Left ventricle myocardium inferior (tissue), 1 donor: ENCODE data around the gene FAM110D. TPM values are rescaled to one million over a fixed set of nuclear protein-coding genes. Genes with fewer than 3 reads are reported as not detected.

Experiments
- DNase-seq: peaks from one replicate; pipeline ENCODE4 v3.0.0-alpha.2; 2020
- H3K27ac ChIP-seq: fragments of 200-600 bp; replicated peaks from 2 replicates; pipeline ENCODE4 v1.8.0; 2021
- H3K27me3 ChIP-seq: fragments of 200-600 bp; 2 replicates; pipeline ENCODE4 v1.8.0; 2021; ENCODE audit warnings: low read depth
- H3K36me3 ChIP-seq: fragments of 200-600 bp; 2 replicates; pipeline ENCODE4 v1.8.0; 2021
- H3K4me1 ChIP-seq: fragments of 200-600 bp; 2 replicates; pipeline ENCODE4 v1.8.0; 2021
- H3K4me3 ChIP-seq: fragments of 200-600 bp; 2 replicates; pipeline ENCODE4 v1.8.0; 2021; ENCODE audit warnings: mild to moderate bottlenecking, moderate library complexity
- H3K9me3 ChIP-seq: fragments of 200-600 bp; replicated peaks from 2 replicates; pipeline ENCODE4 v1.8.0; 2021
- CTCF ChIP-seq: fragments of 200-600 bp; IDR thresholded peaks from 2 replicates; pipeline ENCODE4 v1.8.0; 2021; ENCODE audit warnings: antibody characterized with exemption, mild to moderate bottlenecking, borderline replicate concordance
- intact Hi-C: fragments of 100-400 bp; cut with micrococcal nuclease; formaldehyde crosslinking; loops from one replicate; pipeline ENCODE4 v1.11.0; 2022
- total RNA-seq: library from RNA; stranded (reverse); fragmentation: NEBNext Ultra II Directional; extraction: Animal tissue kit (Norgen Biotek cat#: 25700); gene quantifications from one replicate; pipeline ENCODE4 v1.2.1, GENCODE V29; 2021
- donor health status: DM: no; HTN: yes; CAD: no; lungs with severe emphysema.

FAM110D gene
- total RNA-seq, 1 donor from 2014 or later: 3.1 TPM

DNA sequence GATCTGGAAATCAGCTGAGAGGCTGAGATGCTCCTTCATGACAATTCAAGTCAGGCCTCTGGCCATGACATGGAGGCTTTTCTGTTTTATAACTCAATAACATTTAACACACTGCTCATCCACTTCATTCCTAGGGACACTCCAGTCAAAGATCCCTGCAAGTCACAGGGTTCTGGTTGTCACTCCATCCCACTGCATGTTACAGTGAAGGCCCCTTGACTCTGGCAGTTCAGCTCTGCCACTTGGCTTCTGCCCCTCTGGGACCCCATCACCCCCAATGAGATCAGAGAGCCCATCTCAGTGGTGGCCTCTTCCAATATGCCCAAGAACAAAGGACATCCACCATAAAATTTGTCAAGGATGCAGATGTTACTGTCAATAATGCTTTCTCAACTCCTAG, 10.0 kb upstream of the FAM110D start:
- intact Hi-C loops: no loop called here
- Histone ChIP-seq H3K27ac (no peak overlapping the region), H3K4me1 (peaks cover 11% of the 10 kb centered on the region), H3K27me3 (no peaks in the 10 kb centered on the region), H3K4me3 (no peak overlapping the region), H3K9me3 (no peaks in the 10 kb centered on the region), H3K36me3 (no peaks in the 10 kb centered on the region)
- TF ChIP-seq CTCF: no peak
- no peak for DNase-seq

GRCh38 chr1:26153966-26154532, 4.8 kb upstream of the FAM110D start:
- H3K4me3 ChIP-seq: no peak overlapping the region
- intact Hi-C loops: no loop called here
- H3K27ac ChIP-seq: peak overlapping the region; percentile 98
- H3K36me3 ChIP-seq: no peaks in the 10 kb centered on the region
- DNase-seq: no peak
- H3K9me3 ChIP-seq: no peaks in the 10 kb centered on the region
- no peak for TF ChIP-seq CTCF
- H3K4me1 ChIP-seq: peaks cover 52% of the 10 kb centered on the region
- H3K27me3 ChIP-seq: peaks cover 3% of the 10 kb centered on the region

DNA sequence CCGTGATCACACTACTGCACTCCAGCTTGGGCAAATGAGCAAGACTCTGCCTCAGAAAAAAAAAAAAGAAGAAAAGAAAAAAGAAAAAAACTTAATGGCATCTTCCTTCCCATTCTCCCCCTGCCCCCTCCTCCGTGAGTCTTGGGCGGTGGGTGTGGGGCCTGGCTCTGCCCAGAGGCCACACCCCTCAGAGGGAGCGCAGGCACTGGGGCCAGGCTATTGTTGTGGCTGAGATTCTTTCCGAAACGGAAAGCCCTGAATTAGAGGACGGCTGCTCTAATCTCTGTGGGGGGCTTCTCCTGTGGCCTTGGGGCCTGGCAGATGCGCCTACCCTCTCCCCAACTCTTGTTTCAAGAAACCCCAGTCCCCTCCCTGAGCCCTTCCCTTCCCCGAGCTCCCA, 4.1 kb upstream of the FAM110D start:
- intact Hi-C loops: no loop called here
- H3K4me1 ChIP-seq: peaks cover 59% of the 10 kb centered on the region
- peaks cover 3% of the 10 kb centered on the region for H3K27me3 ChIP-seq
- no peaks in the 10 kb centered on the region for H3K36me3 ChIP-seq
- H3K9me3 ChIP-seq: no peaks in the 10 kb centered on the region
- H3K27ac ChIP-seq: peak overlapping the region; percentile 98
- DNase-seq: no peak
- no peak for TF ChIP-seq CTCF
- H3K4me3 ChIP-seq: peak overlapping the region; percentile 65

DNA sequence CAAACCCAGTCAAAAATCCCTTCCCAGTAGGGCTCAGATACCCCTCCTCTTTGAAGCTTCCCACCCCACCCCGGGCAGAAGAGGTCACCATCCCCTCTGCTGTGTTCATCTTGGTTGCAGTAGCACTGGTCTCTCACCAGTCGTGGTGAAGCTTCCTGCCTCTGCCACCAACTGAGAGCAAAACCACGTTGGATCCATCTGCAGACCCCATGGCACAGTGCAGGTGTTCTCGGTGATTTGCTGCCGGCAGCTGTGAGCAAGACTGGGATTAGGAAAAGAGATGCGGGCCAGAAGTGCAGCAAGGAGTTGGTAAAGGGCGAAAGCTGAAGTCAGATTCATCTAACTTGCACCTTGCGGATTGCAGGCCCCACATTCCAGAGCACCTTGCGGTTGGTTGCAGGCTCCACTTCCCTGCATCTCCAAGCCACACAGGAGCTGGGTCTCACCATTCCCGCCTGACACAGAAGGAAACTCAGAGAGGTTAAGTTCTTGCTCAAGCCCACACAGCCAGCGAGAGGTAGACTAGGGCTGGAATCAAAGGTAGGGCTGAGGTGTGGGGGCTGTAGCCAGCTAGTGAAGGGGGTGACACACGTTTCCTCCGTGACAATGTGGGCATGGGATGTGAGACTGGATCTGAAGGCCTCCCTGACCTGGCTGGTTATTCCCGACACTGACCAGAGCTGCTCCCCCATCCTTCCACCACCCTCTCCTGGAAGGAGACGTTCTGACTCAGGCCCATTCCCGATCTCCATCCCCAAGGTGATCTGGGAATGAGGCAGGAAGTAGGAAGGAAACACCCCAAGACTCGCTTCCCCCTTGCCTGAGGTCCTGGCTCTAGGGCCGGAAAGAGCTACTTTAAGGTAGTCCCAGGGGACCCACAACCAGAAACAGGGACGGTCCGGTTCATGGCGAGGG, 3.3 kb upstream of the FAM110D start:
- peak overlapping the region; percentile 98 for H3K27ac ChIP-seq
- no peaks in the 10 kb centered on the region for H3K9me3 ChIP-seq
- no peaks in the 10 kb centered on the region for H3K36me3 ChIP-seq
- intact Hi-C loops: no loop called here
- peak overlapping the region; percentile 65 for H3K4me3 ChIP-seq
- peaks cover 68% of the 10 kb centered on the region for H3K4me1 ChIP-seq
- DNase-seq: no peak
- H3K27me3 ChIP-seq: peaks cover 3% of the 10 kb centered on the region
- no peak for TF ChIP-seq CTCF

GRCh38 chr1:26156285-26157038, 2.4 kb upstream of the FAM110D start:
- Histone ChIP-seq H3K4me1 (peaks cover 77% of the 10 kb centered on the region), H3K27ac (peak overlapping the region; percentile 98), H3K36me3 (no peaks in the 10 kb centered on the region), H3K4me3 (peak overlapping the region; percentile 65), H3K9me3 (no peaks in the 10 kb centered on the region), H3K27me3 (peaks cover 3% of the 10 kb centered on the region)
- intact Hi-C loops: no loop called here
- peak; percentile 76 for DNase-seq
- no peak for TF ChIP-seq CTCF
